Kidney epithelial cell (primary cell): ENCODE measurements around the gene PDE4B. TPM values are rescaled to one million over a fixed set of nuclear protein-coding genes. Genes with fewer than 3 reads are reported as not detected.

Experiments used
- DNase-seq: peaks from one replicate; pipeline ENCODE4 v3.0.0-alpha.2; 2010; ENCODE audit warnings: low read depth
- H3K27me3 ChIP-seq: 2 replicates; pipeline ENCODE4 v1.6.0; 2011; ENCODE audit warnings: low read length; ENCODE audit not compliant: control insufficient read depth, insufficient read depth
- H3K36me3 ChIP-seq: 2 replicates; pipeline ENCODE4 v1.5.1; 2011; ENCODE audit warnings: low read length; ENCODE audit not compliant: control insufficient read depth, insufficient read depth
- H3K4me3 ChIP-seq: 2 replicates; pipeline ENCODE4 v1.5.1; 2011; ENCODE audit warnings: low read depth, mild to moderate bottlenecking, control low read depth, low read length
- total RNA-seq: library from RNA; depleted of rRNA; stranded (reverse); fragments of >200 nt; gene quantifications from 2 replicates; pipeline ENCODE4 v1.2.3, GENCODE V29; 2015
- TF ChIP-seq, protein P1 (sequence below): IDR thresholded peaks from 2 replicates; pipeline ENCODE4 v1.5.1; 2011; ENCODE audit warnings: mild to moderate bottlenecking, moderate library complexity, low read length, control low read depth, inconsistent platforms; ENCODE audit not compliant: insufficient read depth, poor library complexity, severe bottlenecking

PDE4B gene
- total RNA-seq, 1 donor from 2014 or later = 0.33 TPM

DNA sequence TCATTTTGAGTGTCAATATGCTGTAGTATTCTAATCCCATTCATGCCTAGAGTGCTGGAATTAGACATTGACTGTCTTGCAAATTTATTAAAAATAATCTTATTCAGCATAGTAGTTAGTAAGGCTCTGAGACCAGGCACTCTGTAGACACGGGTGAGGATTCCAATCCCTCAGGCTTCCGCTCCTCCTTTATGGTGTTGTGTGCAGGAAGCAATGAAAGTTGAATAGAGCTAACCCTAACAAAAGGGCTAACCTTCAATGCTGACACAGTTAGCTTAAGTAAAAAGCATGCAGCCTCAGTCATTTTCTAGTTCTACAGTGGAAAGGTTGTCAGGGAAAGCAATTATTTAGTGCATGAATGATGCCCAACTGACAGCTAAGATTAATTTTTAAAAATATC, 541.6 kb downstream of the PDE4B start:
- Histone ChIP-seq H3K27me3 (no peaks in the 10 kb centered on the region), H3K4me3 (no peak overlapping the region), H3K36me3 (no peaks in the 10 kb centered on the region)
- no peak for DNase-seq
- TF ChIP-seq, protein P1, sequence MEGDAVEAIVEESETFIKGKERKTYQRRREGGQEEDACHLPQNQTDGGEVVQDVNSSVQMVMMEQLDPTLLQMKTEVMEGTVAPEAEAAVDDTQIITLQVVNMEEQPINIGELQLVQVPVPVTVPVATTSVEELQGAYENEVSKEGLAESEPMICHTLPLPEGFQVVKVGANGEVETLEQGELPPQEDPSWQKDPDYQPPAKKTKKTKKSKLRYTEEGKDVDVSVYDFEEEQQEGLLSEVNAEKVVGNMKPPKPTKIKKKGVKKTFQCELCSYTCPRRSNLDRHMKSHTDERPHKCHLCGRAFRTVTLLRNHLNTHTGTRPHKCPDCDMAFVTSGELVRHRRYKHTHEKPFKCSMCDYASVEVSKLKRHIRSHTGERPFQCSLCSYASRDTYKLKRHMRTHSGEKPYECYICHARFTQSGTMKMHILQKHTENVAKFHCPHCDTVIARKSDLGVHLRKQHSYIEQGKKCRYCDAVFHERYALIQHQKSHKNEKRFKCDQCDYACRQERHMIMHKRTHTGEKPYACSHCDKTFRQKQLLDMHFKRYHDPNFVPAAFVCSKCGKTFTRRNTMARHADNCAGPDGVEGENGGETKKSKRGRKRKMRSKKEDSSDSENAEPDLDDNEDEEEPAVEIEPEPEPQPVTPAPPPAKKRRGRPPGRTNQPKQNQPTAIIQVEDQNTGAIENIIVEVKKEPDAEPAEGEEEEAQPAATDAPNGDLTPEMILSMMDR = no peak

DNA sequence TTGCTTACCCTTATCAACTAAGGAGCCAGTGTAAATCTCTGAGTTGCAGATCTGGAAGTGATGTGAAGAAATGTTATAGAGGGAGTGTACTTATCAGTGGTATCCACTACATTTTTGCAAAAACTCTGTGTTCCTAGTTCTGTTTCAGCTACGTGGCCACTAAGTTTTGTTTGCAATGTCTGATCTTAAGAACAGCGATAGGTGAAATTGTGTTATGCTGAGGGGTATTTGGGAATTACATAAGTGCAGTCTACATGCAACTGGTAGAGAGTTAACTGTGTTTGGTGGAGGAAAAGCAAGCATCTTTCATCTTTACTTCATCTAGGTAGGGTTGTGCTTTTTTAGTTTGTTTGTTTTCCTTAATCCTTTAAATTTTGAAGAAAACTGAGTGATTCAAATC, 542.4 kb downstream of the PDE4B start:
- H3K27me3 ChIP-seq = no peaks in the 10 kb centered on the region
- H3K36me3 ChIP-seq = no peaks in the 10 kb centered on the region
- TF ChIP-seq, protein P1 = no peak
- no peak overlapping the region for H3K4me3 ChIP-seq
- DNase-seq = no peak

DNA sequence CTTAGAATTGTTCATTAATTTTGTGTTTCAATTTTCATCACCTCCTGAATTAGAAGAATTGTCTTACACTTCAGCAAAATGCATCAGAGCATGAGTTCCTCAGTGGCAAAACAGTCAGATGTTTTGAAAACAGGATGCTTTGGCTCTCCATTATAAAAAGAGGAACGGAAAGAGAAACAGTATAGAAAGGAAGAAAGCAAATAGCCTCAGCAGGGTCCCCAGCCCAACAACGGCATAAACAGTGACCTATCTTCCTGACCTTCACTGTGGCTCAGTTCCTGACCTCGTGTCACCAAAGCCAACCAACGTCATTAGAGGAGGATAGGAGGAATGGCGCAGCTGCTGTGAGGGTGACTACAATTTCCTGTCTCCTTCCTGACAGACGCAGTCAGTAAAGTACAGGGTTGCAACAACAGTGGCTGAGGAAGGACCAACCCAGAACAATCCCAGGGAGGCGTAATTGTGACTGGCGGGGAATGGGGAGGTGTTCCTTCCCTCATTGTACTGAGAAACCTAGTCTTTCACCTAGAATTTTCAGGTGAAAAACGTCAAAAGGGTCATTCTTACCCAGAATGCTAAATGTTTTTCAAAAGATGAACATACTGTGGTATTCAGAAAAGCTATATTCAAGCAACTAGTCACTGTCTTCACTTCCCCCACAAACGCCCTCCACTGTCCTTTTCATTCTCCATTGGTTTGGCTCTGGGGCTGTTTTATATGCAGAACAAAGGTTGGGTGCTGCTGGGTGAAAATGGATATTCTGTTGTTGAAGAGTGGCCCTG, 543.4 kb downstream of the PDE4B start:
- no peaks in the 10 kb centered on the region for H3K27me3 ChIP-seq
- no peak overlapping the region for H3K4me3 ChIP-seq
- H3K36me3 ChIP-seq = no peaks in the 10 kb centered on the region
- TF ChIP-seq, protein P1 = no peak
- no peak for DNase-seq

DNA sequence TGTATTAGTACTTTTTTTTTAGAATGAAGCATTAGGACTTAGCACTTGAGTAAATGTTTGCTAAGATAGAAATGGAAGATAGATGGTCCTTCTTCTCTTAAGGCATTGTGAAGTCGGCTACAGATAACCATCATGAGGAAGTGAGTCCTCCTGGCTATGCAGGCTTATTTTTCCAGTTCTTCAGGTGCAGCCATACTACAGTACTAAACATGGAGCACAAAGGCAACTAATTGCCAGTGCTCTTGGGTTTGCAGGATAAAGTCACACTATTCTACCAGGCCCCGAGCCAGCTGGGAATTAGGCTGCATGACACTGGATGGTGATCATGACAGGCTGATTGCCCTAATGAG, 543.9 kb downstream of the PDE4B start:
- no peak for DNase-seq
- Histone ChIP-seq H3K27me3 (no peaks in the 10 kb centered on the region), H3K4me3 (no peak overlapping the region), H3K36me3 (no peaks in the 10 kb centered on the region)
- TF ChIP-seq, protein P1 = no peak

DNA sequence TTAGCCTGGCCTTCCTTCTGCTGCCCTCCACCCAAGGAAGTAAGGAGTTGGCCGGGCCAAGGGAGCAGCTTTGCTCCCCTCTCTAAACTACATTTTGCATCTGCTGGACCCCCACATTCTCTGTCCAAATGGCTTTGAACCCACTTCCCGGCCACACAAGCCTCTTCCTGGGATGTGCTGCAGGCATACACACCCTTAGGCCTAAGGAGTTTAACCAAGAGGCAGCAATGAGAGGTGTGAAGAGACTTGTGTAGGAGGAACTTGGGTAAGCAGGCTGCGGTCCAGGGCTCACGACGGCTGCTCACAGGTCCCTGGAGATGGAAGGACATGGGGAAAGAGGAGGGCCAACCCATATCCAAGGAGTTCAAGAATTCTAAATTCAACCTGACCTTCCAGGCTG, 544.6 kb downstream of the PDE4B start:
- H3K36me3 ChIP-seq = no peaks in the 10 kb centered on the region
- TF ChIP-seq, protein P1 = no peak
- no peak overlapping the region for H3K4me3 ChIP-seq
- no peaks in the 10 kb centered on the region for H3K27me3 ChIP-seq
- no peak for DNase-seq

DNA sequence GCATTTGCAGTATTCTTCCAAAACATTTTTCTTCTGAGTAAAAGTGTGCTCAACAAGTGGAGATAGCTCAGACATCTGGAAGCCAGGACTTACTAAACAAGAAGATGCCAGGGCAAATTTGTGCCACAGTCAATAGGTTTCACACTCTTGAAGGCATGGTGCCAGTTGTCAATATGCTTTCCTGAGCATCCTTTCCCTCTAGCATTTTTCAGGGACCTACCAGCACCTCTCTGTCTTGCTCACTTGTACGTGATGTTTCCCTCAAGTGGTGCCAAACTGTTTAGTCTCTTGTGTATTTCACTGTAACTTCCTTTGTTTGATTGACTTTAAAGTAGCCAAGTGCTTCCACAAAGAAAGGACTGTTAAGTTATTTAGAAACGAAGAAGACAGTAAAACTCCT, 547.2 kb downstream of the PDE4B start:
- H3K4me3 ChIP-seq = no peak overlapping the region
- DNase-seq = no peak
- H3K36me3 ChIP-seq = no peaks in the 10 kb centered on the region
- TF ChIP-seq, protein P1 = no peak
- no peaks in the 10 kb centered on the region for H3K27me3 ChIP-seq
